Activated naive CD8-positive, alpha-beta T cell treated with anti-CD3 and anti-CD28 coated beads, Interleukin-2, amount 10 ng/mL, durations not matched to agents 7 days and 5 days (primary cell): ENCODE results near the gene PKNOX2. TPM values are rescaled to one million over a fixed set of nuclear protein-coding genes. Genes with fewer than 3 reads are reported as not detected.

Experiments used
- ATAC-seq: fragments of 150-1000 bp; cut with Tn5 transposase; one replicate; pipeline ENCODE4 v1.10.0; 2021; ENCODE audit warnings: low read depth, moderate library complexity
- POLR2A ChIA-PET: fragments of 350-600 bp; sonication (Branson Sonifier 250); formaldehyde crosslinking; loops from one replicate; lab custom pipeline; 2021; ENCODE audit warnings: antibody characterized with exemption; lab: Charles Lee
- DNase-seq: peaks from one replicate; pipeline ENCODE4 v3.0.0; 2021
- H3K27ac Mint-ChIP-seq: one replicate; pipeline ENCODE4 v1.8.0; 2022; ENCODE audit warnings: mild to moderate bottlenecking, mixed read lengths
- H3K27me3 Mint-ChIP-seq: one replicate; pipeline ENCODE4 v1.8.0; 2022; ENCODE audit warnings: mild to moderate bottlenecking, moderate library complexity, mixed read lengths
- H3K36me3 Mint-ChIP-seq: one replicate; pipeline ENCODE4 v1.8.0; 2021; ENCODE audit warnings: mild to moderate bottlenecking, mixed read lengths
- H3K4me1 Mint-ChIP-seq: one replicate; pipeline ENCODE4 v1.8.0; 2021; ENCODE audit warnings: mixed read lengths
- H3K4me3 Mint-ChIP-seq: one replicate; pipeline ENCODE4 v1.8.0; 2022; ENCODE audit warnings: mild to moderate bottlenecking, moderate library complexity, mixed read lengths
- H3K9me3 Mint-ChIP-seq: one replicate; pipeline ENCODE4 v1.8.0; 2021; ENCODE audit warnings: mixed read lengths
- total RNA-seq, 2 experiments: library from RNA; stranded (reverse); gene quantifications; one replicate each; pipeline ENCODE4 v1.2.3, GENCODE V29; 2021

The PKNOX2 gene, protein sequence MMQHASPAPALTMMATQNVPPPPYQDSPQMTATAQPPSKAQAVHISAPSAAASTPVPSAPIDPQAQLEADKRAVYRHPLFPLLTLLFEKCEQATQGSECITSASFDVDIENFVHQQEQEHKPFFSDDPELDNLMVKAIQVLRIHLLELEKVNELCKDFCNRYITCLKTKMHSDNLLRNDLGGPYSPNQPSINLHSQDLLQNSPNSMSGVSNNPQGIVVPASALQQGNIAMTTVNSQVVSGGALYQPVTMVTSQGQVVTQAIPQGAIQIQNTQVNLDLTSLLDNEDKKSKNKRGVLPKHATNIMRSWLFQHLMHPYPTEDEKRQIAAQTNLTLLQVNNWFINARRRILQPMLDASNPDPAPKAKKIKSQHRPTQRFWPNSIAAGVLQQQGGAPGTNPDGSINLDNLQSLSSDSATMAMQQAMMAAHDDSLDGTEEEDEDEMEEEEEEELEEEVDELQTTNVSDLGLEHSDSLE
- total RNA-seq = not detected

DNA sequence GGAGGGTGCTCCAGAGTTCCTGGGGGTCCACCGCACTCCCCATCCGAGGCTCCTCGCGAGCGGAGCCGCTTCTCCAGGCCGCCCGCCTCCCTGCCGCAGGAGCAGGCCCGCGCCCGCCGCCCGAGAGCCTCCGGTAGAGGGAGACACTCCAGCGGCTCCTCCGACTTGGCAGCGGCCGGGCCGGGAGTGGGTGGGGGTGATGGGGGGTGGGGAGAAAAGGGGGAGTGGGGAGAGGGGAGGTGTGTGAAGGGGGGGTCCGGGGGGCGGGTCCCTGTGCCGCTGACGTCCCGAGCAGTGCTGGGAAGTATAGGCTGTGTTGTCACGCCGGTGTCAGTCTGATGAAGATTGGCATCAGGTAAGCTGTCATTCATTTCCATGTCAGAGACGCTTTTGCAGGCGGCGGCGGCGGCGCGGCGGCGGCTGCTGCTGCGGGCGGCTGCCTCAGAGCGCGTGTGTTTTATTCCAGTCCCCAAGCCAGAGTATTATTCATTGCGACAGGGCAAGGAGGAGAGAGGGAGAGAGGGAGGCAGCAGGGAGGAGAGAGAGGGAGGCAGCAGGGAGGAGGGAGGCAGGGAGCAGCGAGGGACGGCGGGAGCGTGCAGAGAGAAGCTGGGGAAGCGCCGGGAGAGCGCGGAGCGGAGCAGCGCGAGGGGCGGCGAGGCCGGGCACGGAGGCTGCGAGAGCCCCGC is at the start of gene PKNOX2:
Gene PKNOX2, plus strand, starts transcription at position 330 of the 689 bp plus-strand sequence. CDS start 186,555 bp downstream, outside the sequence.
- H3K4me1 Mint-ChIP-seq = peaks cover 12% of the 10 kb centered on the region
- H3K27ac Mint-ChIP-seq = peak within 1 kb of the TSS; percentile 40
- DNase-seq = peak; percentile 74
- H3K4me3 Mint-ChIP-seq = peak within 1 kb of the TSS; percentile 98
- POLR2A ChIA-PET = no interaction called here
- H3K36me3 Mint-ChIP-seq = peaks cover 1% of the 10 kb centered on the region
- H3K27me3 Mint-ChIP-seq = peaks cover 67% of the 10 kb centered on the region
- H3K9me3 Mint-ChIP-seq = no peaks in the 10 kb centered on the region
- ATAC-seq = peak; percentile 74

DNA sequence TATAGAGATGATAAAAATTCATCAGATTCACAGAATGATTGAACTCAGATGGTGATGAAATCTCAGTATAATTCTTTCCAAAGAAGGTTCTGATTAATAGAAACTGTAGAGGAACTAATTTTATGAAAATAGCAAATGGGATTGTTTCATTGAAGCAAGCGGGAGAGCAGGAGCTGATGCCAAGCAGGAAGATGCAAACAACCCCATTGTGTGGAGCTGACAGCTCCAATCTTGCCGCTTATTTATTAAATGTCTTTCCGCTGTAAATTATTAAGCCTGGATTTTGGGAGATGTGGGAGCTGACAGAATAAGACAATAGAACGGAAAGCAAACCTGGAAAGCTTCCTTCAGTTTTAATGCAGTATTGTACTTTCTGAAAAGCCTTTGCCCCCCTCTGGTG is 47.1 kb upstream of the PKNOX2 start:
- POLR2A ChIA-PET = no interaction called here
- Mint-ChIP-seq H3K27ac (no peak overlapping the region), H3K27me3 (peaks cover 31% of the 10 kb centered on the region), H3K36me3 (no peaks in the 10 kb centered on the region), H3K9me3 (no peaks in the 10 kb centered on the region), H3K4me1 (peaks cover under 1% of the 10 kb centered on the region), H3K4me3 (no peak overlapping the region)
- ATAC-seq (no peak), DNase-seq (no peak)

DNA sequence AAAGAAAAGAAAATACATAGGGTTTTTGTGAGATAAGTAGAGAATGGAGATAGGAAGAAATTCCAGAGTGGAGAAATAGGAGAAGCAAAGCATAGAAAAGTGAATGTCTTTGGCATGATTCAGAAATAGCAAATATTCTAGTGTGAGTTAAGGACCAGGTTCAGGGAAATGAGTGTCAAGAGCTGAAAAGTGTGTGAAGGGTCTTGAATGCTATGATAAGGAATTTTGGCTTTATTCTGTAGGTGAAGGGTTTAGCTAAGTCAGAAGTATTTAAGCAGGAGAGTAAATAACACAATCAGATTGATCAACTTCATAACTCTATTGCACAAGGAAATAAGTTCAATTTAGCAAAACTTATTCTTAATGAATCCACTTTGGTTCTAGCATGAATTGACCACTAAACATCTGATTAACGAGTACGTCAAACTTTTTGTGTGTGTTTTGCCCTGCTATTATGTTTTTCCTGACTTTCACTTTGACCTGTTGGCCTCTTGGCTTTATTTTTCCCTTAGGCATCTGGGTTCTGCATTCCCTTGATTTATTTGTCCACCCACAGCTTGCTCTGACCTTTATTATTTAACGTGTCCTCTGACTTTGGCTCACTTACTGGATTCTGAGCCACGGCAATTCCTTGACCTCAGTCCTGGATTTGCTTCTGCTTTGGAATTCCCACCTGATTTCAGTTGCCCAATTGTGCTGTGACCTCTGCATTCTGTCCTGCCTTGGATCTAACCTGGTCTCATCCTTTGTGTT is 41.2 kb upstream of the PKNOX2 start:
- Mint-ChIP-seq H3K4me3 (no peak overlapping the region), H3K36me3 (no peaks in the 10 kb centered on the region), H3K27ac (no peak overlapping the region)

DNA sequence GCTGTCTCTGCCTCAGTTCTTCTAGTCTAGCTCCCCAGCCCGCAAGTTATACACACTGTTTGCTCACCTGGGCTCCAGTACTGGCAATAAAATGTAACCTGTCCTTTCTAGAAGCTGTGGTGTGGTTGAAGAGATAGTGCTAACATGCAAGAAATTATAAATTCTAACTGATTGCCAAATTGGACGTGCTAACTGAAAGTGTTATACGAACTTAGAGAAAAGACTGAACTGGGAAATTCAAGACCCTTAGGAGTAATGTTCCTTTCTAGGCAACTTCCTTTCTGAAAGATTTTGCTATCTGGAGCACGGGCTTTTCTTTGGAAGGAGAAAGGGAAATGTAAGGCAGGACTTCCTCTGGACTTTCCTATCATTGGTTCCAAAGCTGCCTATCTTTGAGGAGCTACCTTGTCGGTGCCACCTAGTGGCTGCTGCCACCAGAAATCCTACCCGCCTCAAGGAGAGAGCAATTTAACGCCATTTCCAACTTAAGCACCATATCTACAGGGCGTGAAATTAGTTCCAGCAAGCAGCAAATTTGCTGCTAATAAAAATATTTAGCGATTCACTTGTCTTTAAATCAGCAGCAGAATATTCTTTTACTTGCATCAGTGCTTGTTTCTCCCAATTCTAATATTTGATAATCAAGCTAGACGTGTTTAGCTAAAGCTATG is 40.5 kb upstream of the PKNOX2 start:
- Mint-ChIP-seq H3K27ac (no peak overlapping the region), H3K4me1 (peaks cover 2% of the 10 kb centered on the region), H3K9me3 (no peaks in the 10 kb centered on the region), H3K36me3 (no peaks in the 10 kb centered on the region), H3K4me3 (peak overlapping the region; percentile 6), H3K27me3 (peaks cover 37% of the 10 kb centered on the region)
- DNase-seq = no peak
- ATAC-seq = peak; percentile 58
- POLR2A ChIA-PET = no interaction called here

More for the DNA sequence above, 41.2 kb upstream of the PKNOX2 start:
- peaks cover 2% of the 10 kb centered on the region for H3K4me1 Mint-ChIP-seq
- DNase-seq = no peak
- H3K27me3 Mint-ChIP-seq = peaks cover 37% of the 10 kb centered on the region
- H3K9me3 Mint-ChIP-seq = no peaks in the 10 kb centered on the region
- POLR2A ChIA-PET = interaction anchor here (0.7 kb wide), 1 partner anchor 26 kb away, joined by 4 read pairs; no protein-coding TSS in a partner anchor
- ATAC-seq = no peak

DNA sequence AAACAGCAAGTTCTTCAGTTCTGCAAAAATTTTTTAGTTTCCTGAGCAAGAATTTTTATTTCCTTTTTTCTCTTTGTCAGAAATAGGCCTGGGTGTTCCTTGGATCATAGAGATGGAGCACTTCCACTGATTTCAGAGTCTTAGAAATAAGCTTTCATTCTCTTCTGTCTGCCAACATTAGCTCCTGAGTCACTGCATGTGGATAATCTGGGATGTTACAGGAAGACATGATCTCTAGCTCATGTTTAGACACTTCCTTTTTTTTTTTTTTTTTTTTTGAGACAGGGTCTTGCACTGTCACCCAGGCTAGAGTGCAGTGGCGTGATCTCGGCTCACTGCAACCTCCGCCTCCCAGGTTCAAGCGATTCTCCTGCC is 39.9 kb upstream of the PKNOX2 start:
- H3K36me3 Mint-ChIP-seq = no peaks in the 10 kb centered on the region
- ATAC-seq = no peak
- no peak for DNase-seq
- no peaks in the 10 kb centered on the region for H3K9me3 Mint-ChIP-seq
- H3K27ac Mint-ChIP-seq = no peak overlapping the region
- H3K4me1 Mint-ChIP-seq = peaks cover 2% of the 10 kb centered on the region
- H3K4me3 Mint-ChIP-seq = no peak overlapping the region
- POLR2A ChIA-PET = no interaction called here
- H3K27me3 Mint-ChIP-seq = peaks cover 33% of the 10 kb centered on the region

DNA sequence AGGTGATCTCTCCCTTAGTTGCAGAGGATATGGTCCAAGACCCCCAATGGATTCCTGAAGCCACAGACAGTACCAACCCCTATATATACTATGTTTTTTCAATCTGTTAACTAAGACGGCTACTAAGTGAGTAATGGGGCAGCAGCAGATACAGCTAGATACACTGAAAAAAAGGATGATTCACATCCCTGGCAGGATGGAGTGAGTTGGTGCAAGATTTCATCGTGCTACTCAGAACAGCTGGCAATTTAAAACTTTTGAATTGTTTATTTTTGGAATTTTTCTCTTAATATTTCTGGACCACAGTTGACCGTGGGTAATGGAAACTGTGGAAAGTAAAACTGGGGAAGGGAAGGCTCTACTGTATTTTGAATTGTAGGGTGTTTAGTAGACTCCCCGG is 36.1 kb upstream of the PKNOX2 start:
- POLR2A ChIA-PET = no interaction called here
- Mint-ChIP-seq H3K27ac (no peak overlapping the region), H3K4me1 (peaks cover 2% of the 10 kb centered on the region), H3K9me3 (no peaks in the 10 kb centered on the region), H3K36me3 (no peaks in the 10 kb centered on the region), H3K27me3 (peaks cover 34% of the 10 kb centered on the region), H3K4me3 (no peak overlapping the region)
- ATAC-seq (no peak), DNase-seq (no peak)

DNA sequence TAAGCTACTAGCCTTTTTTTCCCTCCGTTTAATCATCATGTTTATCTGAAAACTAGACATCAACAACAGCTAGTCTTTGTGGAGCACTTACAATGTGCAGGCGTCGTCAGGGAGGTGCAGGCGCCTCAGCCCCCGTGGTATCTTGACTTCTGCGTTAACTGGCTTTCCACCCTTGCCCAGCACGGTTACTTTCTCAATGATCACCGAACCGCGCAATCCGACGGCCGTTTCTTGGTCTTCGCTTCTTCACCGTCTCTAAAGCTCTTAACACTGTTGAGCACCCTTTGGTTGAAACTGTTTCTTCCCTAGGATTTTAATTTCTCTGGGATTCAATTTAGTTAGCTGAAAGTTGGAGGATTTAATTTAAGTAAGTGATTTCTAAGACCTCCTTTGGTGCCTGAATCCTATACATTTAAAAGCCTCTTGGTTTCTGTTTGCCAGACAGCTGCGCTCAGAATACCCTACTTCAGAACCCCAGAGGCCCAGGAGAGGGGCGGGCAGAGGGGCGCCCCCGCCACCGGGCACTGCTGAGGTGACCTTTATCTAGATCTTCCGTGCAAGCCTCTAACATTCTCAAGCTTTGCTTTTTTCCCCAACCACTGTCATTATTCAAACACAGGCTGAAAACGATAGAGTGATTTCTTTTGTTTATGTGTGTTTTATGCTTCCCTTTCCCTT is 35.1 kb upstream of the PKNOX2 start:
- Mint-ChIP-seq H3K4me1 (no peaks in the 10 kb centered on the region), H3K9me3 (no peaks in the 10 kb centered on the region), H3K27me3 (peaks cover 31% of the 10 kb centered on the region), H3K27ac (no peak overlapping the region), H3K4me3 (no peak overlapping the region), H3K36me3 (no peaks in the 10 kb centered on the region)
- no peak for ATAC-seq
- DNase-seq = no peak
- POLR2A ChIA-PET = no interaction called here

DNA sequence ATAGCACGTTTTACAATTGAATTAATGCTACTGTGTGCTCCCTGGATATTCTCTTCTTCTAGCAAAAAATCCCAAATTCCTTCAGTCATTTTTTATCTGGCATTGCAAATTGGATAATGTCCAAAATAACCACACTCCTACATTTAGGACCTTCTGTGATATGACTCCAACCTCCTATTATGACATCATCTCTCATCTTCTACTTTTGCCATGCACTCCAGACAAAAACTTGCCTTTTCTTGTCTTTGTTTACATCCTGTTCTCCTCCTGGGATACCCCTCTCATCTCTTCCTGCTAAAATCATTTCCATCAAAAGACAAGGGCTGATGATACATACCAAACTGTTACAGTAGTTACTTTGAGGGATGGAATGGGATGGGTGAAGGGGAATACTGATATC is 32.5 kb upstream of the PKNOX2 start:
- POLR2A ChIA-PET = no interaction called here
- DNase-seq (no peak), ATAC-seq (no peak)
- H3K4me3 Mint-ChIP-seq = no peak overlapping the region
- H3K27me3 Mint-ChIP-seq = peaks cover 38% of the 10 kb centered on the region
- no peak overlapping the region for H3K27ac Mint-ChIP-seq
- no peaks in the 10 kb centered on the region for H3K4me1 Mint-ChIP-seq
- H3K36me3 Mint-ChIP-seq = no peaks in the 10 kb centered on the region
- H3K9me3 Mint-ChIP-seq = no peaks in the 10 kb centered on the region

DNA sequence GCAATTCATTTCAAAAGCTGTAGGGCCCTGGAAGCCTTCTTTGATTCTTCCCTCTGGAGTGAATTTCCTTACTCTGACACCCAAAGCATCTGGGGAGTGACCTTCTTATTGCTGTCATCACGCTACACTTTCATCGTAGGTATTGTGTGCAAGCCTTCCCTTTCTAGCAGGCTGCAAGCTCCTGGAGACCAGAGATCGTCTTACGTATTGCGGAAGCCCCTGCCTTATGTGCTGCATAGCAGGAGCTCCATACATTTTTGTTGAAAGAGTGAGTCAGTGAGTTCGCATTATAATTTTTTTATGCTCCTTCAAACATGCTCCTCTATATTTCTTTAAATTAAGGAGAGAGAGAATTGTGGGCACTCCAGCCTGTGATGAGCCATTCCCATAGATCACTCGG is 32.0 kb upstream of the PKNOX2 start:
- peaks cover 34% of the 10 kb centered on the region for H3K27me3 Mint-ChIP-seq
- ATAC-seq = no peak
- no peak overlapping the region for H3K27ac Mint-ChIP-seq
- POLR2A ChIA-PET = no interaction called here
- no peaks in the 10 kb centered on the region for H3K9me3 Mint-ChIP-seq
- no peak for DNase-seq
- no peak overlapping the region for H3K4me3 Mint-ChIP-seq
- H3K36me3 Mint-ChIP-seq = no peaks in the 10 kb centered on the region
- no peaks in the 10 kb centered on the region for H3K4me1 Mint-ChIP-seq

DNA sequence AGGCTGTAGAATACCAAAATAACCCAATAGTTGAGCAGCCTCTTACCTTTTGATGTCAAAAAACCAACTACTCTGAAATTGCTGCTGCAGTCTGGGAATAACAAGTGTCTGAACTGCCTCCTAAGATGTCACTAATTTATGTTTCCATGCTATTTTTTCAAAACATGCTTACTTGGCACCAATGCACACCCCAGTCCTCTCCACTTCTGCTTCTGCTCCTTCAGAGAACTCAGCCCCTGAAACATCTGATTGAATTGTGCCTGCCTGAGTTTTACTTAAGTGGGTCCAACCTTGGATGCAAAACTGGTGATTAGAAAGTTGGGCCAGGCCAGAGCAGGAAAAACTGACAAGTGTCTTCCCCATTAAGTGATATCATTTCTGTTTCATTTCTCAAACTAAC is 28.6 kb upstream of the PKNOX2 start:
- Mint-ChIP-seq H3K27me3 (peaks cover 39% of the 10 kb centered on the region), H3K27ac (no peak overlapping the region), H3K9me3 (no peaks in the 10 kb centered on the region), H3K4me3 (no peak overlapping the region), H3K36me3 (no peaks in the 10 kb centered on the region), H3K4me1 (no peaks in the 10 kb centered on the region)
- ATAC-seq = no peak
- DNase-seq = no peak
- POLR2A ChIA-PET = no interaction called here

DNA sequence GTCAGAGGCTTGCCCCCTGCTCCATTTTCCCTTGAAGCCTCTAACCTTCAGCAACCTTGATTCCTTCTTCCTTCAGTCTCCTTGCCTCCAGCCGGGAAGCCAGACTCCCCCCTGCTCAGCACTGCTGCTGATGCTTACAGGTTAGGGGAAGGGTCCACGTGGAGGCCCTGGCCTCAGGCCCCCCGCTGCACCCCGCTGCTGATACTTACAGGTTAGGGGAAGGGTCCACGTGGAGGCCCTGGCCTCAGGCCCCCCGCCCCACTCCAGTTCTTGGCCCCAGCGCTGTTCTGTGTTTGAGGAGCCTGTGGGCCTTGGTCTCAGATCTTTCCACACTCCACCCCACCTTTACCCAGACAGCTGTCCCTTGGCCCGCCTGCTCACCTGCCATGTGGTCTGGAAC is 25.6 kb upstream of the PKNOX2 start:
- H3K36me3 Mint-ChIP-seq = no peaks in the 10 kb centered on the region
- no peaks in the 10 kb centered on the region for H3K4me1 Mint-ChIP-seq
- H3K27me3 Mint-ChIP-seq = peaks cover 36% of the 10 kb centered on the region
- no peak for DNase-seq
- H3K4me3 Mint-ChIP-seq = no peak overlapping the region
- no peak for ATAC-seq
- POLR2A ChIA-PET = no interaction called here
- H3K27ac Mint-ChIP-seq = no peak overlapping the region
- H3K9me3 Mint-ChIP-seq = no peaks in the 10 kb centered on the region

DNA sequence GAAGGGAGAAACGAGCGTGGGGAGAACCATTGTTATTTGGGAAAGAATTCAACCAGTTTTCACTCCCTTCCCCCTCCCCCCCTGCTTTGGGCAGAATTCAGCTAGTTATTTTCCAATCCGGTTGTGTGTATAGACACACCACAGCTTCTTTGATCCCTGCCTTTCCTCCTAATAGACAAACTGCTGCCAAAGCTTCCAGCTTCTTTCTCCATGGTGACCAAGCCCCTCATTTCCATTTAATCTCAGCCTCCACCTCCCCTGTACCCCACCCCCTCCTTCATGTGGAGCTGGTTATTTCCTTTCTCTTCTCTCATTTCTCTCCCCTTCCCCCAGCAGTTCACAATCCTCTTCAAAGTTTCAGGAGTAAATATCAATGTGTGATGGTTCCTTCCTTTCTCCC is 24.8 kb upstream of the PKNOX2 start:
- POLR2A ChIA-PET = no interaction called here
- no peak for ATAC-seq
- no peak overlapping the region for H3K4me3 Mint-ChIP-seq
- H3K27me3 Mint-ChIP-seq = peaks cover 35% of the 10 kb centered on the region
- no peaks in the 10 kb centered on the region for H3K36me3 Mint-ChIP-seq
- no peak overlapping the region for H3K27ac Mint-ChIP-seq
- no peak for DNase-seq
- H3K9me3 Mint-ChIP-seq = no peaks in the 10 kb centered on the region
- H3K4me1 Mint-ChIP-seq = no peaks in the 10 kb centered on the region
